Naive thymus-derived CD4-positive, alpha-beta T cell (primary cell): ENCODE data around the gene IMMT. TPM values are rescaled to one million over a fixed set of nuclear protein-coding genes. Genes with fewer than 3 reads are reported as not detected.

Source experiments
- ATAC-seq: fragments of 150-1000 bp; cut with Tn5 transposase; 2 replicates; pipeline ENCODE4 v1.10.0; 2021; ENCODE audit warnings: mild to moderate bottlenecking, moderate library complexity
- CTCF ChIA-PET: fragments of 350-600 bp; sonication (Branson Sonifier 250); formaldehyde crosslinking; loops from one replicate; lab custom pipeline; 2021; ENCODE audit warnings: antibody characterized with exemption; lab: Charles Lee
- POLR2A ChIA-PET: fragments of 350-600 bp; sonication (Branson Sonifier 250); formaldehyde crosslinking; loops from one replicate; lab custom pipeline; 2021; ENCODE audit warnings: antibody characterized with exemption, inconsistent platforms; lab: Charles Lee
- DNase-seq, 9 donors: peaks; one replicate each; pipeline versions ENCODE4 v3.0.0 to v3.0.0-alpha.2; 2020 to 2022; ENCODE audit warnings: mixed read lengths in 1 of 9
- H3K27ac ChIP-seq: one replicate; pipeline ENCODE4 v1.7.0; 2013; ENCODE audit warnings: mild to moderate bottlenecking, low read depth, low read length, moderate library complexity
- H3K27me3 ChIP-seq, 2 donors: one replicate each; pipeline ENCODE4 v1.7.0; 2013; ENCODE audit warnings: low read length in 2 of 2, mild to moderate bottlenecking in 2 of 2, moderate library complexity in 2 of 2; ENCODE audit not compliant: control insufficient read depth in 2 of 2, insufficient read depth in 2 of 2
- H3K36me3 ChIP-seq, 3 experiments: 1 replicate in 2 of 3; 2 replicates in 1 of 3; pipeline ENCODE4 v1.7.0; 2013; ENCODE audit warnings: low read length in 3 of 3, mild to moderate bottlenecking in 3 of 3, moderate library complexity in 1 of 3; ENCODE audit not compliant: insufficient read depth in 3 of 3, control insufficient read depth in 2 of 3
- H3K4me1 ChIP-seq, 2 donors: one replicate each; pipeline ENCODE4 v1.7.0; 2013; ENCODE audit warnings: low read length in 2 of 2, mild to moderate bottlenecking in 2 of 2, moderate library complexity in 1 of 2; ENCODE audit not compliant: control insufficient read depth in 2 of 2, insufficient read depth in 2 of 2
- H3K4me3 ChIP-seq: 2 replicates; pipeline ENCODE4 v1.7.0; 2013; ENCODE audit warnings: mild to moderate bottlenecking, low read length
- H3K9me3 ChIP-seq, 3 experiments: 1 replicate in 2 of 3; 2 replicates in 1 of 3; pipeline ENCODE4 v1.7.0; 2013; ENCODE audit warnings: low read length in 3 of 3; ENCODE audit not compliant: control insufficient read depth in 2 of 3
- H3K27ac Mint-ChIP-seq, 9 donors: one replicate each; pipeline ENCODE4 v1.8.0; 2020 to 2022; ENCODE audit warnings: mixed read lengths in 9 of 9, mild to moderate bottlenecking in 8 of 9, moderate library complexity in 5 of 9, inconsistent platforms in 2 of 9
- H3K27me3 Mint-ChIP-seq, 5 donors: one replicate each; pipeline ENCODE4 v1.8.0; 2021 to 2022; ENCODE audit warnings: mixed read lengths in 5 of 5, mild to moderate bottlenecking in 1 of 5
- H3K36me3 Mint-ChIP-seq, 5 donors: one replicate each; pipeline ENCODE4 v1.8.0; 2020 to 2022; ENCODE audit warnings: mixed read lengths in 5 of 5, mild to moderate bottlenecking in 3 of 5, inconsistent platforms in 1 of 5
- H3K4me1 Mint-ChIP-seq, 7 donors: one replicate each; pipeline ENCODE4 v1.8.0; 2020 to 2022; ENCODE audit warnings: mixed read lengths in 7 of 7, mild to moderate bottlenecking in 3 of 7, inconsistent platforms in 1 of 7
- H3K4me3 Mint-ChIP-seq, 10 donors: one replicate each; pipeline ENCODE4 v1.8.0; 2020 to 2022; ENCODE audit warnings: mild to moderate bottlenecking in 10 of 10, mixed read lengths in 10 of 10, moderate library complexity in 6 of 10, inconsistent platforms in 2 of 10
- H3K9me3 Mint-ChIP-seq, 11 donors: one replicate each; pipeline ENCODE4 v1.8.0; 2020 to 2022; ENCODE audit warnings: mixed read lengths in 11 of 11, mild to moderate bottlenecking in 4 of 11, inconsistent platforms in 1 of 11, moderate library complexity in 1 of 11
- intact Hi-C, 2 donors: fragments of 100-400 bp; cut with micrococcal nuclease; formaldehyde crosslinking; loops; one replicate each; pipeline ENCODE4 v1.15.1; 2023
- polyA plus RNA-seq, 2 donors: library from polyadenylated mRNA; unstranded; fragments of 300-500 nt; fragmentation: Illumina TruSeq; gene quantifications; one replicate each; pipeline ENCODE4 v1.2.3, GENCODE V29; 2021
- total RNA-seq, 6 experiments: library from RNA in 5 of 6; stranded (reverse) in 5 of 6; gene quantifications; 1 replicate in 5 of 6; 2 replicates in 1 of 6; pipeline ENCODE4 v1.2.3 and lab custom pipeline; 2021 to 2026

IMMT gene
- total and polyA plus RNA-seq, 7 experiments from 2014 or later, result 59.2 to 164 (median 77.0) TPM

- H3K9me3 Mint-ChIP-seq, result peaks cover 0 to 6% (median 0%) of the 10 kb centered on the region in 11 donors
- Histone ChIP-seq H3K4me3 (no peak overlapping the region), H3K27ac (no peak overlapping the region), H3K9me3 (no peaks in the 10 kb centered on the region), H3K36me3 (peaks cover 0 to 27% (median 5%) of the 10 kb centered on the region in 3 experiments), H3K4me1 (no peaks in the 10 kb centered on the region), H3K27me3 (no peaks in the 10 kb centered on the region)
- H3K4me1 Mint-ChIP-seq, result peaks cover 6 to 23% (median 15%) of the 10 kb centered on the region in 7 donors
- no peaks in the 10 kb centered on the region for H3K27me3 Mint-ChIP-seq
- ChIA-PET CTCF (no interaction called here), POLR2A (interaction anchor here (0.8 kb wide), 1 partner anchor 224 kb away, joined by 3 read pairs; the partner anchor contains the start of gene KDM3A)
- no peak overlapping the region for H3K4me3 Mint-ChIP-seq
- peaks cover 7 to 13% (median 7%) of the 10 kb centered on the region in 5 donors for H3K36me3 Mint-ChIP-seq
- intact Hi-C loops, result no loop called here
- peak overlapping the region in 1 of 9 donors; percentile 24 for H3K27ac Mint-ChIP-seq
- ATAC-seq (peak; percentile 24), DNase-seq (no peak)
Observed at GRCh38 chr2:86216575-86217555, 21.6 kb upstream of the IMMT start.

GRCh38 chr2:86214503-86214832 is 19.2 kb upstream of the IMMT start:
- H3K4me3 Mint-ChIP-seq, result no peak overlapping the region
- H3K36me3 Mint-ChIP-seq, result peaks cover 14 to 29% (median 15%) of the 10 kb centered on the region in 5 donors
- DNase-seq (no peak), ATAC-seq (no peak)
- peaks cover 0 to 6% (median 0%) of the 10 kb centered on the region in 11 donors for H3K9me3 Mint-ChIP-seq
- intact Hi-C loops, result no loop called here
- H3K27ac ChIP-seq, result no peak overlapping the region
- POLR2A ChIA-PET, result interaction anchor here (1.8 kb wide), 1 partner anchor 15 kb away, joined by 4 read pairs; no protein-coding TSS in a partner anchor
- CTCF ChIA-PET, result no interaction called here
- H3K4me1 ChIP-seq, result no peaks in the 10 kb centered on the region
- peaks cover 5 to 49% (median 11%) of the 10 kb centered on the region in 3 experiments for H3K36me3 ChIP-seq
- H3K27me3 Mint-ChIP-seq, result no peaks in the 10 kb centered on the region
- peaks cover 2 to 20% (median 8%) of the 10 kb centered on the region in 7 donors for H3K4me1 Mint-ChIP-seq
- no peak overlapping the region for H3K4me3 ChIP-seq
- no peaks in the 10 kb centered on the region for H3K9me3 ChIP-seq
- H3K27me3 ChIP-seq, result no peaks in the 10 kb centered on the region
- peak overlapping the region in 2 of 9 donors; percentile 6 to 48 for H3K27ac Mint-ChIP-seq

GRCh38 chr2:86213699-86214502 is 18.6 kb upstream of the IMMT start:
- no peak for ATAC-seq
- Histone ChIP-seq H3K36me3 (peaks cover 5 to 54% (median 11%) of the 10 kb centered on the region in 3 experiments), H3K4me3 (no peak overlapping the region), H3K4me1 (no peaks in the 10 kb centered on the region), H3K27ac (peak overlapping the region; percentile 34), H3K9me3 (no peaks in the 10 kb centered on the region), H3K27me3 (no peaks in the 10 kb centered on the region)
- Mint-ChIP-seq H3K4me1 (peaks cover 2 to 19% (median 8%) of the 10 kb centered on the region in 7 donors), H3K27ac (peak overlapping the region in 6 of 9 donors; percentile 48 to 80 (median 58)), H3K36me3 (peaks cover 15 to 34% (median 18%) of the 10 kb centered on the region in 5 donors), H3K27me3 (no peaks in the 10 kb centered on the region), H3K9me3 (peaks cover 0 to 6% (median 0%) of the 10 kb centered on the region in 11 donors), H3K4me3 (no peak overlapping the region)
- ChIA-PET POLR2A (interaction anchor here (1.8 kb wide), 1 partner anchor 14 kb away, joined by 4 read pairs; no protein-coding TSS in a partner anchor), CTCF (interaction anchor here (0.8 kb wide), 1 partner anchor 37 kb away, joined by 3 read pairs; no protein-coding TSS in a partner anchor)
- no peak for DNase-seq
- intact Hi-C loops, result no loop called here

GRCh38 chr2:86213056-86213455 is 17.8 kb upstream of the IMMT start:
- Histone ChIP-seq H3K27ac (peak overlapping the region; percentile 34), H3K9me3 (no peaks in the 10 kb centered on the region), H3K36me3 (peaks cover 11 to 63% (median 12%) of the 10 kb centered on the region in 3 experiments), H3K4me1 (no peaks in the 10 kb centered on the region), H3K27me3 (no peaks in the 10 kb centered on the region), H3K4me3 (no peak overlapping the region)
- H3K27me3 Mint-ChIP-seq, result no peaks in the 10 kb centered on the region
- peaks cover 0 to 4% (median 0%) of the 10 kb centered on the region in 11 donors for H3K9me3 Mint-ChIP-seq
- peak overlapping the region in 2 of 9 donors; percentile 51 to 80 for H3K27ac Mint-ChIP-seq
- peaks cover 15 to 39% (median 22%) of the 10 kb centered on the region in 5 donors for H3K36me3 Mint-ChIP-seq
- ChIA-PET CTCF (interaction anchor here (0.8 kb wide), 1 partner anchor 36 kb away, joined by 3 read pairs; no protein-coding TSS in a partner anchor), POLR2A (interaction anchor here (1.8 kb wide), 1 partner anchor 13 kb away, joined by 4 read pairs; no protein-coding TSS in a partner anchor)
- no peak overlapping the region for H3K4me3 Mint-ChIP-seq
- DNase-seq, result no peak
- ATAC-seq, result no peak
- intact Hi-C loops, result no loop called here
- peaks cover 2 to 17% (median 8%) of the 10 kb centered on the region in 7 donors for H3K4me1 Mint-ChIP-seq

- Histone ChIP-seq H3K9me3 (no peaks in the 10 kb centered on the region), H3K27ac (no peak overlapping the region), H3K4me3 (no peak overlapping the region), H3K4me1 (no peaks in the 10 kb centered on the region), H3K36me3 (peaks cover 17 to 76% (median 18%) of the 10 kb centered on the region in 3 experiments), H3K27me3 (no peaks in the 10 kb centered on the region)
- CTCF ChIA-PET, result no interaction called here
- POLR2A ChIA-PET, result no interaction called here
- Mint-ChIP-seq H3K9me3 (no peaks in the 10 kb centered on the region), H3K4me1 (peaks cover 0 to 17% (median 7%) of the 10 kb centered on the region in 7 donors), H3K36me3 (peaks cover 13 to 46% (median 22%) of the 10 kb centered on the region in 5 donors), H3K27me3 (no peaks in the 10 kb centered on the region), H3K27ac (peak overlapping the region in 3 of 9 donors; percentile 11 to 16 (median 15)), H3K4me3 (no peak overlapping the region)
- intact Hi-C loops, result no loop called here
- no peak for ATAC-seq
- no peak for DNase-seq
Observed at GRCh38 chr2:86211796-86212188, 16.5 kb upstream of the IMMT start.
